ENCODE results near the gene ZNF830.
"Not testable (repeated sequence)": the region's sequence is repeated elsewhere in the genome, so short reads cannot be mapped to it uniquely, and the experiment has no call there.

The ZNF830 gene

GRCh38 chr17:34961093-34961911 is at the start of gene ZNF830, which contains the start of gene CCT6B:
ZNF830 (plus strand) TSS chr17:34961540; CDS start chr17:34961567, 27 bp downstream.
CCT6B (minus strand) TSS chr17:34961460; CDS start chr17:34961393, 67 bp downstream.
- peak; percentile 37 to 93 (median 86) for DNase-seq

GRCh38 chr17:34913001-34913400 is 48.3 kb upstream of the ZNF830 start:
- no peak for DNase-seq

- no peak for DNase-seq
These were observed 45.2 kb upstream of the ZNF830 start for GRCh38 chr17:34916120-34916519.

GRCh38 chr17:34917381-34917780 is 44.0 kb upstream of the ZNF830 start:
- DNase-seq, result no peak

GRCh38 chr17:34920676-34921075 is 40.7 kb upstream of the ZNF830 start:
- no peak for DNase-seq

- no peak for DNase-seq
These were observed 34.7 kb upstream of the ZNF830 start for GRCh38 chr17:34926661-34927060.

- no peak for DNase-seq
These were observed 31.1 kb upstream of the ZNF830 start for GRCh38 chr17:34930283-34930682.

- not testable (repeated sequence) for DNase-seq
These were observed 10.6 kb upstream of the ZNF830 start for GRCh38 chr17:34950780-34951179.

GRCh38 chr17:34958438-34958837 is 2.9 kb upstream of the ZNF830 start:
- DNase-seq, result no peak

GRCh38 chr17:34974179-34974578 is 12.8 kb downstream of the ZNF830 start:
- no peak for DNase-seq

- DNase-seq, result no peak
These were observed 13.8 kb downstream of the ZNF830 start for GRCh38 chr17:34974794-34975785.

- no peak for DNase-seq
These were observed 17.8 kb downstream of the ZNF830 start for GRCh38 chr17:34979153-34979552.

- DNase-seq, result no peak
These were observed 18.5 kb downstream of the ZNF830 start for GRCh38 chr17:34979650-34980352.

GRCh38 chr17:34980353-34980680 is 19.0 kb downstream of the ZNF830 start, which contains the start of gene LIG3:
LIG3 (plus strand) TSS chr17:34980512; CDS start chr17:34983006, 2,494 bp downstream.
- peak; percentile 44 to 93 (median 89) for DNase-seq

- DNase-seq, result peak in 52 of 58 donors; percentile 17 to 93 (median 79)
These were observed 19.6 kb downstream of the ZNF830 start for GRCh38 chr17:34980681-34981537.

GRCh38 chr17:34981538-34982241 is 20.4 kb downstream of the ZNF830 start:
- DNase-seq, result no peak

GRCh38 chr17:34987232-34987631 is 25.9 kb downstream of the ZNF830 start:
- DNase-seq, result no peak

- DNase-seq, result no peak
These were observed 27.3 kb downstream of the ZNF830 start for GRCh38 chr17:34988644-34989043.

GRCh38 chr17:34989473-34989872 is 28.1 kb downstream of the ZNF830 start:
- no peak for DNase-seq
